H9 (cell line): ENCODE results near the gene CLEC2L. TPM values are rescaled to one million over a fixed set of nuclear protein-coding genes. Genes with fewer than 3 reads are reported as not detected.

ENCODE experiments used
- DNase-seq: peaks from one replicate; pipeline ENCODE4 v3.0.0-alpha.2; 2017
- H2AFZ ChIP-seq: one replicate; pipeline ENCODE4 v1.6.1; 2013; ENCODE audit warnings: mild to moderate bottlenecking, low read length, control low read depth, moderate library complexity
- H2AK5ac ChIP-seq: 2 replicates; pipeline ENCODE4 v1.6.1; 2013; ENCODE audit warnings: low read length, control low read depth, mixed read lengths; ENCODE audit not compliant: insufficient read length
- H2BK120ac ChIP-seq: one replicate; pipeline ENCODE4 v1.6.1; 2013; ENCODE audit warnings: low read depth, mild to moderate bottlenecking, low read length, control low read depth, inconsistent platforms; ENCODE audit not compliant: poor library complexity, severe bottlenecking
- H2BK12ac ChIP-seq: 2 replicates; pipeline ENCODE4 v1.6.1; 2013; ENCODE audit warnings: low read length, control low read depth, mixed read lengths, low read depth; ENCODE audit not compliant: insufficient read length
- H2BK15ac ChIP-seq: 2 replicates; pipeline ENCODE4 v1.6.1; 2013; ENCODE audit warnings: low read depth, low read length, control low read depth
- H2BK20ac ChIP-seq: one replicate; pipeline ENCODE4 v1.6.1; 2013; ENCODE audit warnings: low read depth, mild to moderate bottlenecking, low read length, control low read depth, inconsistent platforms; ENCODE audit not compliant: poor library complexity, severe bottlenecking
- H2BK5ac ChIP-seq: 2 replicates; pipeline ENCODE4 v1.6.1; 2013; ENCODE audit warnings: low read length, control low read depth, mixed read lengths; ENCODE audit not compliant: insufficient read length
- H3K14ac ChIP-seq: 2 replicates; pipeline ENCODE4 v1.6.1; 2013; ENCODE audit warnings: low read length, control low read depth; ENCODE audit not compliant: insufficient read depth
- H3K18ac ChIP-seq: 2 replicates; pipeline ENCODE4 v1.6.1; 2013; ENCODE audit warnings: low read depth, mild to moderate bottlenecking, mixed read lengths, low read length, control low read depth; ENCODE audit not compliant: insufficient read length
- H3K23ac ChIP-seq: 2 replicates; pipeline ENCODE4 v1.6.1; 2013; ENCODE audit warnings: low read length, control low read depth, mixed read lengths, low read depth; ENCODE audit not compliant: insufficient read length
- H3K23me2 ChIP-seq: 2 replicates; pipeline ENCODE4 v1.6.1; 2013; ENCODE audit warnings: low read depth, mild to moderate bottlenecking, mixed read lengths, low read length, control low read depth; ENCODE audit not compliant: insufficient read length, poor library complexity, severe bottlenecking
- H3K27ac ChIP-seq: 2 replicates; pipeline ENCODE4 v1.5.1; 2013; ENCODE audit warnings: low read length, control low read depth, mixed read lengths, low read depth; ENCODE audit not compliant: insufficient read length
- H3K27me3 ChIP-seq: 2 replicates; pipeline ENCODE4 v1.6.1; 2013; ENCODE audit warnings: low read length, control low read depth, inconsistent platforms; ENCODE audit not compliant: insufficient read depth
- H3K4ac ChIP-seq: 2 replicates; pipeline ENCODE4 v1.6.1; 2013; ENCODE audit warnings: low read depth, mild to moderate bottlenecking, control low read depth, inconsistent platforms, low read length, moderate library complexity
- H3K4me1 ChIP-seq: 2 replicates; pipeline ENCODE4 v1.6.1; 2013; ENCODE audit warnings: low read length, control low read depth, inconsistent platforms; ENCODE audit not compliant: insufficient read depth
- H3K4me2 ChIP-seq: 2 replicates; pipeline ENCODE4 v1.6.1; 2013; ENCODE audit warnings: low read length, control low read depth, mixed read lengths; ENCODE audit not compliant: insufficient read length, insufficient read depth
- H3K56ac ChIP-seq: 2 replicates; pipeline ENCODE4 v1.6.1; 2013; ENCODE audit warnings: low read depth, mild to moderate bottlenecking, mixed read lengths, low read length, control low read depth; ENCODE audit not compliant: insufficient read length
- H3K79me1 ChIP-seq: 2 replicates; pipeline ENCODE4 v1.6.1; 2013; ENCODE audit warnings: low read depth, mild to moderate bottlenecking, moderate library complexity, low read length, control low read depth, inconsistent platforms; ENCODE audit not compliant: insufficient read depth, poor library complexity, severe bottlenecking
- H3K79me2 ChIP-seq: 2 replicates; pipeline ENCODE4 v1.6.1; 2013; ENCODE audit warnings: low read length, control low read depth, inconsistent platforms; ENCODE audit not compliant: insufficient read depth
- H3K9ac ChIP-seq: 2 replicates; pipeline ENCODE4 v1.6.1; 2013; ENCODE audit warnings: low read length, control low read depth, mixed read lengths; ENCODE audit not compliant: insufficient read length; ENCODE audit errors: extremely low read depth
- H3K9me3 ChIP-seq: one replicate; pipeline ENCODE4 v1.6.1; 2013; ENCODE audit warnings: low read depth, low read length, inconsistent platforms; ENCODE audit not compliant: control insufficient read depth
- H3T11ph ChIP-seq: one replicate; pipeline ENCODE4 v1.6.1; 2013; ENCODE audit warnings: mild to moderate bottlenecking, low read length, control low read depth, inconsistent platforms
- H4K20me1 ChIP-seq: one replicate; pipeline ENCODE4 v1.6.1; 2013; ENCODE audit not compliant: control insufficient read depth, insufficient read length, insufficient read depth
- H4K5ac ChIP-seq: 2 replicates; pipeline ENCODE4 v1.6.1; 2013; ENCODE audit warnings: low read depth, mild to moderate bottlenecking, mixed read lengths, low read length, control low read depth; ENCODE audit not compliant: insufficient read length
- H4K8ac ChIP-seq: replicated peaks from 2 replicates; pipeline ENCODE4 v1.6.1; 2013; ENCODE audit warnings: low read length, control low read depth, mixed read lengths, low read depth; ENCODE audit not compliant: insufficient read length
- H4K91ac ChIP-seq: 2 replicates; pipeline ENCODE4 v1.6.1; 2013; ENCODE audit warnings: low read depth, mild to moderate bottlenecking, moderate library complexity, mixed read lengths, low read length, control low read depth; ENCODE audit not compliant: insufficient read length
- H3K27ac Mint-ChIP-seq, 3 experiments: 2 replicates in 2 of 3; 3 replicates in 1 of 3; pipeline ENCODE4 v1.8.0; 2020 to 2021; ENCODE audit warnings: mixed read lengths in 3 of 3, mild to moderate bottlenecking in 1 of 3, moderate library complexity in 1 of 3
- H3K27me3 Mint-ChIP-seq: 2 replicates; pipeline ENCODE4 v1.8.0; 2021; ENCODE audit warnings: low read depth, mild to moderate bottlenecking, moderate library complexity, mixed read lengths
- H3K36me3 Mint-ChIP-seq, 3 experiments: 2 replicates in 2 of 3; 3 replicates in 1 of 3; pipeline ENCODE4 v1.8.0; 2020 to 2021; ENCODE audit warnings: low read depth in 3 of 3, mixed read lengths in 3 of 3; ENCODE audit not compliant: insufficient read depth in 1 of 3
- H3K4me1 Mint-ChIP-seq, 2 experiments: 2 replicates each; pipeline ENCODE4 v1.8.0; 2020; ENCODE audit warnings: mixed read lengths in 2 of 2
- H3K4me3 Mint-ChIP-seq, 2 experiments: 2 replicates in 1 of 2; 3 replicates in 1 of 2; pipeline ENCODE4 v1.8.0; 2020 to 2021; ENCODE audit warnings: mild to moderate bottlenecking in 2 of 2, mixed read lengths in 2 of 2, moderate library complexity in 1 of 2
- H3K9me3 Mint-ChIP-seq, 2 experiments: 2 replicates in 1 of 2; 3 replicates in 1 of 2; pipeline ENCODE4 v1.8.0; 2020; ENCODE audit warnings: mild to moderate bottlenecking in 2 of 2, mixed read lengths in 2 of 2, moderate library complexity in 1 of 2
- CTCF ChIP-seq: fragments of 200-600 bp; sonication (generic); conservative IDR thresholded peaks from 3 replicates; pipeline ENCODE4 v1.8.0; 2021; ENCODE audit warnings: antibody characterized with exemption, mild to moderate bottlenecking
- WGBS: extraction: QIAGEN DNeasy Blood & Tissue Kit; methylation state at CpG from one replicate; pipeline ENCODE4 v1.1.7; 2013; ENCODE audit warnings: missing lambda C conversion rate, low lambda C conversion rate, mixed read lengths; ENCODE audit not compliant: insufficient read length; ENCODE audit errors: extremely low coverage; 5-methylcytosine and 5-hydroxymethylcytosine counted together
- total RNA-seq: library from RNA; stranded (reverse); gene quantifications from 2 replicates; pipeline ENCODE4 v1.2.1, GENCODE V29; 2021

The CLEC2L gene
- total RNA-seq, 1 experiment from 2014 or later = 0.74 TPM

GRCh38 chr7:139495580-139496125 lies 27.8 kb upstream of the CLEC2L start:
- Histone ChIP-seq H2AK5ac (no peak overlapping the region), H2AFZ (no peak overlapping the region), H3K27me3 (no peaks in the 10 kb centered on the region), H2BK5ac (no peak overlapping the region), H2BK120ac (no peak overlapping the region), H2BK12ac (no peak overlapping the region), H2BK15ac (no peak overlapping the region), H3K23me2 (no peaks in the 10 kb centered on the region), H4K8ac (no peak overlapping the region), H3T11ph (no peak overlapping the region), H4K20me1 (no peaks in the 10 kb centered on the region), H3K4ac (no peak overlapping the region), H2BK20ac (no peak overlapping the region), H4K5ac (no peak overlapping the region), H3K4me1 (no peaks in the 10 kb centered on the region), H3K23ac (no peak overlapping the region), H3K56ac (no peak overlapping the region), H3K27ac (no peak overlapping the region), H4K91ac (no peak overlapping the region), H3K4me2 (no peak overlapping the region), H3K79me1 (no peaks in the 10 kb centered on the region), H3K18ac (no peak overlapping the region), H3K9me3 (no peaks in the 10 kb centered on the region), H3K9ac (no peak overlapping the region), H3K14ac (no peak overlapping the region), H3K79me2 (no peaks in the 10 kb centered on the region)
- H3K9me3 Mint-ChIP-seq = peaks cover 8 to 14% of the 10 kb centered on the region in 2 experiments
- no peak for TF ChIP-seq CTCF
- DNase-seq = no peak
- H3K4me3 Mint-ChIP-seq = no peak overlapping the region
- peaks cover 33% of the 10 kb centered on the region for H3K27me3 Mint-ChIP-seq
- no peak overlapping the region for H3K27ac Mint-ChIP-seq
- peaks cover 11 to 20% of the 10 kb centered on the region in 2 experiments for H3K4me1 Mint-ChIP-seq
- H3K36me3 Mint-ChIP-seq = peaks cover 0 to 4% (median 1%) of the 10 kb centered on the region in 3 experiments; a peak in 1 of 7 replicates
- no CpG with 5 or more reads among the region's 8 CpGs for WGBS
